HG03565 (cell line): ENCODE measurements around the gene VSIR.
A peak's percentile ranks its signal among the peaks of the same experiment; 100 is the strongest.

Experiments used
- ATAC-seq: cut with Tn5 transposase; IDR thresholded peaks from one replicate; pipeline ENCODE4 v1.9.1; 2021; ENCODE audit warnings: mild to moderate bottlenecking, moderate library complexity; ENCODE audit not compliant: unreplicated experiment

The VSIR gene

DNA sequence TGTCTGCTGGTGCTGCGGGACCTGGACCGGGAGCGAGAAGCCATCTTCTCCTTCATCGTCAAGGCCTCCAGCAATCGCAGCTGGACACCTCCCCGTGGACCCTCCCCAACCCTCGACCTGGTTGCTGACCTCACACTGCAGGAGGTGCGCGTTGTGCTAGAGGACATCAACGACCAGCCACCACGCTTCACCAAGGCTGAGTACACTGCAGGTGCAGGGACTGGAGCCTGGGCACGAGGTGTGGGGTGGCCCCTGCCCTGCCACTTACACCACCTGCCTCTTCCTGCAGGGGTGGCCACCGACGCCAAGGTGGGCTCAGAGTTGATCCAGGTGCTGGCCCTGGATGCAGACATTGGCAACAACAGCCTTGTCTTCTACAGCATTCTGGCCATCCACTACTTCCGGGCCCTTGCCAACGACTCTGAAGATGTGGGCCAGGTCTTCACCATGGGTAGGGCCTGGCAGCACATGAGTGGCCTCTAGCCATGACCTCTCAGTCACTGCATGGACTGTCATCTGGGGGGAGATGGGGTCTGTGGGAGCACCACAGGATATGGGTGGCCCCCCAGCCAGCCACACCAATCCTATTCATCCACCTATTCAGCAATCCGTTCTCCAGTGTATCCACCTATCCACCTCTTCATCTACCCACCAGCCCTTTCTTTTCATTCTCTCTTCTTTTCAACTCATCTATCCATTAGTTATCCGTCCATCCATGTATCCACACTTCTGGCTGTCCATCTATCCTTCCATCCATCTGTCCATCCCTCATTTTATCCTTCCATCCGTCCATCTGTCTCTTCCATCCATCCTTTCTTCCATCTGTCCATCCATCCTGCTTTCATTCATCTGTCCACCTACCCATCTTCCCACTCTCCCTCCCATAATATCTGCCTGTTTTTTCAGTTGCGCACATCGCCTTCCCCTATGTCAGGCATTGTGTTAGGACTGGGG, 34.5 kb upstream of the VSIR start:
- ATAC-seq = no peak

DNA sequence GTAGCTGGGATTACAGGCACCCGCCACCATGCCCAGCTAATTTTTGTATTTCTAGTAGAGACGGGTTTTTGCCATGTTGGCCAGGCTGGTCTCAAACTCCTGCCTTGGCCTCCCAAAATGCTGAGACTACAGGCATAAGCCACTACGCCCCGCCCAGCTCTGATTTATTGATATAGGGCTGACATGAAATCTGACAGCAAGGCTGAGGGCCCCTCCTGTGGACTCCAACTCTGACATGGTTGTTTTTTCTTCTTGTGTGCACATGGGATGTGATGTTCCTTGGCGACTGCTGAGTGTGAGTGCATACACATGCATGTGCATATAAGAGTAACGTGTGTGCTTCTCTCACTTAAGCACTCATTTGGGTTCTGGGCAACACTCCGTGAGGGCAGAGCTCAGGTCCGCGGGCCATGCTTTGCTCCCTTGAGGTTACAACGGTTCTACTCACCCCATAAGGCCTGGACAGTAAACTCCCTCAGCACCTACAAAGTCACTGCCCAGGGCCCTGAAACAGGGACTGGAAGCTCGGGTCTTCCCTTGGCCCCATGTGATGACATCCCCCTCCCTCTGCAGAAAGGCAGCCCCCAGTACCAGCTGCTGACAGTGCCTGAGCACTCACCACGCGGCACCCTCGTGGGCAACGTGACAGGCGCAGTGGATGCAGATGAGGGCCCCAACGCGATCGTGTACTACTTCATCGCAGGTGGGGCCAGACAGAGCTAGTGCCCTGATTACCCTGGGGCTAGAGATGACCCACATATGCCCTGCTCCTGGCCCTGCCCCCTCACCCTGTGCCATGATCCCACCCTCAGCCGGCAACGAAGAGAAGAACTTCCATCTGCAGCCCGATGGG, 33.6 kb upstream of the VSIR start:
- no peak for ATAC-seq

DNA sequence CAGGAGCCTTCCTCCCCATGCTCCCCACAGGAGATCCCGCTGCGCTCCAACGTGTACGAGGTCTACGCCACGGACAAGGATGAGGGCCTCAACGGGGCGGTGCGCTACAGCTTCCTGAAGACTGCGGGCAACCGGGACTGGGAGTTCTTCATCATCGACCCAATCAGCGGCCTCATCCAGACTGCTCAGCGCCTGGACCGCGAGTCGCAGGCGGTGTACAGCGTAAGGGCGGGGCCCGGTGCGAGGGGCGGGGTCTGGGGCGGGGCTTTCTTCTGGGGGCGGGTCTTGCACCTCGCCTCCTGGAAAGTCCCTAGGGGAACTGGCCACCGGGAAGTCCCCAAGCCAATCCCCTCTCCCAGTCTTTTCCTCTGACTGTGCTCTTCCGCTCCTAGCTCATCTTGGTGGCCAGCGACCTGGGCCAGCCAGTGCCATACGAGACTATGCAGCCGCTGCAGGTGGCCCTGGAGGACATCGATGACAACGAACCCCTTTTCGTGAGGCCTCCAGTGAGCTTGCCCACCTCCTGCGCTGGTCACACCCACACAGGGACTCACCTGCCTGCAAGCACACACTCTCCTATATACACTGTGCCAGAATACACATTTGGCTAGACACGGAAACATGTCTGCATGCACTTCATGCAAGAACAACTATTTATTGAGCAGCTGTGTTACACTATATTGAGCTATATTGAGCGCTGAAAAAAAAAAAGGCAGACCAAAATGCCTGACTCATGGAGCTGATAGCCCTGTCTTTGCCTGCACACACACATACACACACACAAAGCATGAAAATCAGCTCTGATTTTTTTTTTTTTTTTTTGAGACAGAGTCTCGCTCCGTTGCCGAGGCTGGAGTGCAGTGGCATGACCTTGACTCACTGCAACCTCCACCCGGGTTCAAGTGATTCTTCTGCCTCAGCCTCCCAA, 32.7 kb upstream of the VSIR start:
- ATAC-seq = no peak

DNA sequence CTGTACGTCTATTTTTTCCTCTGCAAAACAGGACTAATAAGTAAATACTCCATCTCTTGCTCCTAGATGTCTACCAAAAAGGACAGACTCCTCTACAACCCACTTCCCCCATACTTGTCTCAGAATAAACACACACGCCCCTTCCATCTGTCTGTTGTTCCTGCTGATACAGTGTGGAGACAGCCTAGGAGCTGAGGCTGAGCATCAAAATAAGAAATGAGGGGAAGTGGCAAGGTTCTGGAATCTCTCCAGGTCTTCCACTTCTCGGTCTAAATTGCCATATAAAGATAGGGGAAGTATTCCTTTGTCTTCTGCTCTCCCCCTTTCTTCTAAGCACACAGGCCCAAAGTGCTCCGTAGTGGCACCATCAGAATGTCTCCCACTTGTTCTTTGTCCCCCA, 30.8 kb upstream of the VSIR start:
- no peak for ATAC-seq

DNA sequence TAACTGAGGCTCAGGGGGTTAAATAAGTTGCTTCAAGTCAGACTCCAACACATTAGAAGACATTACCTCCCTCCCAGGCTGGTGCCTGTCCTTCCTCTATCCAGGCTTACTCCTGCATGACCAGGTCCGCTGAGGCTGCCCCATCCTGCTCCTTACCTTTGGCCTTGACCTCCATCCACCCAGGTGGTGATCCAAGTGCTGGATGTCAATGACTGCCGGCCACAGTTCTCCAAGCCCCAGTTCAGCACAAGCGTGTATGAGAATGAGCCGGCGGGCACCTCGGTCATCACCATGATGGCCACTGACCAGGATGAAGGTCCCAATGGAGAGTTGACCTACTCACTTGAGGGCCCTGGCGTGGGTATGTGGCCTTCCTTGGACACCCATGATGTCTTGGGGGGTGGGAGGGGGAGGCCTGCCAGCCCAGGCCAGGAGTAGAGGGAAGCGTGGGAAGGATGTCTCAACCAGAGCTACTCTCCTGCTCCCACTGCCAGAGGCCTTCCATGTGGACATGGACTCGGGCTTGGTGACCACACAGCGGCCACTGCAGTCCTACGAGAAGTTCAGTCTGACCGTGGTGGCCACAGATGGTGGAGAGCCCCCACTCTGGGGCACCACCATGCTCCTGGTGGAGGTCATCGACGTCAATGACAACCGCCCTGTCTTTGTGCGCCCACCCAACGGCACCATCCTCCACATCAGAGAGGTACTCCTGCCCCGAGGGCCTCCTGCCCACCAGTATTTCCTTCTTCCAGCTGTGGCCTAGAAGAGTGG, 29.6 kb upstream of the VSIR start:
- no peak for ATAC-seq

DNA sequence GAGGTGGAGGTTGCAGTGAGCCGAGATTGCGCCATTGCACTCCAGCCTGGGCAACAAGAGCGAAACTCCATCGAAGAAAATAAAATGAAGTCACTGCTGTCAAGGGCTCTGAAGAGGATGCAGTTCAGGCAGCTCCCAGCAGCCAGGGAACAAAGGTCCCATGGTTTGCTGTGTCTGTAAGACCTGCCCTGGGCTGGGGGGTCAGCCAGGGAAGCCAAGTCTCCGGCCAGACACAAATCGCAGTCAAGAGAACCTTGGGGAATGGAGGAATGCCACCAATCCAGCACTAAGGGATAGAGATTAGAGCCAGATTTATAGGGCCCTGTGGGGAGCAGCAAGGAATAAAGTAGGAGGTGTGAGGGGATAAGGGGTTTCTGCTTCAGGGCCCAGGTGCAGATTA, 28.9 kb upstream of the VSIR start:
- no peak for ATAC-seq

DNA sequence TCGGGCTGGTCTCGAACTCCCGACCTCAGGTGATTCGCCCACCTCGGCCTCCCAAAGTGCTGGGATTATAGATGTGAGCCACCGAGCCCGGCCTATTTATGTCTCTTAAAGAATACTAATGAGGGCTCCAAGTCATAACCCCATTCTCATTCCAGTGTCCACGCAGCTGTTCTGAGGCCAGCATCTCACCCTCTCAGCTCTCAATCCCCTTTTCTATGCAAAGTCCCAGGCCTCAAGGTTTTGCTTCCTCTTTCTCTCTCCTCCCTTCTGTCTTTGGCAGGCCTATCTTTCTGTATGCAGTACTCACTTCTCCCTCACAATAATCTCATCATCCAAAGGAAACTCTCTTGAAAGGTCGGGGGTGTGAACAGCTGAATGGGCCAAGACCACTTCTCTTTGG, 28.0 kb upstream of the VSIR start:
- peak; percentile 64 for ATAC-seq

DNA sequence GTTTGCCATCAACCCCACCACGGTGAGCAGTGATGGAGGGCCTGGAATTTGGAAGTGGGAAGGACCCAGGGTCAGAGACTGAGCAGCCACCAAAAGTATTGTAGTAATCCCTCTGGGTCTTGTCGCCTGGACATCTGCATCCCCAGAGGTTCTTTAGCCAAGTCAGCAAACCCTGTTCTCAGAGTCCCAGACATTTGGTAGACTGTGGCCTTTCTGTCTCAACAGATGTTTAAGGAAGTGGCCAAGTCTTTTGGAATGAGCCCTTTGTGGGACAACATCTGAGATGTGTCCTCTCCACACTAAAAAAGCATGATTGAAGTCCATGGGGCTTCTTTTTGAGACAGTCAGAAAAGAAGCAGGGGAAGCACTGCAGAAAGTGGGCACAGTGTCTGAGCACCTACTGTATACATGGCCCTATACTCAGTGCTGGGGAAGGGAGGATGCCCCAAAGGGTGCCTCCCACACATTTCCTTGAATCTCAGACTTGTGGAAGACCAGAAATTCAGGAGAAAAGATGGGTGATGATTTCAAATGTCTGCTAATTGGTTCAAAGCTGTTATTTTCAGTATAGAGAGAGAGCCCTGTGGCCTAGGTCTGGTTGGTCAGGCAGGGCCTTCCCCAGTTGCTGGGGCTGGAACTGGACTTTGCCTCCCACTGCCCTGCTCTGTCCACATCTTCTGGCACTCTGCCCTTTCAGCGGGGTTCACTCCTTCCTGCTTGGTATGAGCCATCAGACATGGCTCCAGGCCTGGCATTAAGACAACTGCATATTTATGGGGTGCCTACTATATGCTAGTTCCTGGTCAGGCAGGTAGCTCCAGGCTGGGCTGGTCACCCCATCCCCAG, 26.5 kb upstream of the VSIR start:
- ATAC-seq = no peak

DNA sequence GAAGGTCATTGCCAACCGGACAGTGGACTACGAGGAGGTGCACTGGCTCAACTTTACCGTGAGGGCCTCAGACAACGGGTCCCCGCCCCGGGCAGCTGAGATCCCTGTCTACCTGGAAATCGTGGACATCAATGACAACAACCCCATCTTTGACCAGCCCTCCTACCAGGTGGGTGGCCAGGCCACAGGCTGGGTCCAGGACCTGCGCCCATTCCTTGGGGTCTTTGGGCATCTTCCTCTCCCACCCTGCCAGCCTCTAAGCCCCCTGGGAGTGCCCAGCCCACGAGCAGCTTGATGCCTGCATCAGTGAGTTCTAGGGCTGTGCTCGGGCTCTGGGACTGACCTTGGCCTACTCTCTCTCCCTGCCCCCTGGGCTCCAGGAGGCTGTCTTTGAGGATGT, 25.8 kb upstream of the VSIR start:
- no peak for ATAC-seq

DNA sequence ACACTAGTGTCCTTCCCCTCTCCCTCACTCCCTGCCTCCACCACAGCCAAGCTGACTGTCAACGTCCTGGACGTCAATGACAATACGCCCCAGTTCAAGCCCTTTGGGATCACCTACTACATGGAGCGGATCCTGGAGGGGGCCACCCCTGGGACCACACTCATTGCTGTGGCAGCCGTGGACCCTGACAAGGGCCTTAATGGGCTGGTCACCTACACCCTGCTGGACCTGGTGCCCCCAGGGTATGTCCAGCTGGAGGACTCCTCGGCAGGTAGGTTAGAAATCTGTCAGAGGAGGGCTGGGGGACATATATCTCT, 24.9 kb upstream of the VSIR start:
- ATAC-seq = no peak

DNA sequence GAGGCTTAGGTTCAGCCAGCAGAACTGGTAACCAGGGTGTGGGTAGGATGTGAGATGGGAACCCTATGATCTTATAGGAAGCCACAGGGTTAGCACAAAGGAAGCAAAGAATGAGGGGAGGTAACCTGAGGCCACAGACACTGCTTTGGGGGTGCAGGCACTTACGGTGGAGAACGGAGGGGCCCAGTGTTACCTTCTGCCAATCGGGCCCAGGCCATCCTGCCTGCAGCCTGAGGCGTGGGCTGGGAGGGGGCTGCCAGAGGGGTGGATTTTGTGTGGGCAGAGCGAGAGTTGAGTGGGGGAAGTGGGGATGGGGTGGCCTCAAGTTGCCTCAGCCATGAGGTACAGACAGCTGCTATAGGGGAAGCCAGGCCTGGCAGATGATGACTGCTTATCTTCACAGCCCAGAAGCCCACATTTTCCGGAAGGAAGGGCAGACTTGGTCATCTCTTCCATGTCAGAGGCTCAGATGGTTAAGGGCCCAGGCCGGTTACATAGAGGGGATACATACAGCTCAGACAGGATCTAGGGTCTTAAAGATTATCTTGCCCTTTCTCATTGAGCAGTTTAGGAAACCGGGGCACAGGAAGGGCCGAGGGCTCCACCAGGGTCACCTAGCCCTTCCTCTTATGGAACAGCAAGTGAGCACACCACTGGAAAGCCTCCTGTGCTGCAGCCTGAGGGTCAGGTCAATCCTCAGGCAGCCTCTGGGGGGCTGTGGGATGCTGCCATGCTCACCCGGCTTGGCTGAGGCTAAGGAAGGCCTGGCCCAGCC, 24.4 kb upstream of the VSIR start:
- no peak for ATAC-seq

DNA sequence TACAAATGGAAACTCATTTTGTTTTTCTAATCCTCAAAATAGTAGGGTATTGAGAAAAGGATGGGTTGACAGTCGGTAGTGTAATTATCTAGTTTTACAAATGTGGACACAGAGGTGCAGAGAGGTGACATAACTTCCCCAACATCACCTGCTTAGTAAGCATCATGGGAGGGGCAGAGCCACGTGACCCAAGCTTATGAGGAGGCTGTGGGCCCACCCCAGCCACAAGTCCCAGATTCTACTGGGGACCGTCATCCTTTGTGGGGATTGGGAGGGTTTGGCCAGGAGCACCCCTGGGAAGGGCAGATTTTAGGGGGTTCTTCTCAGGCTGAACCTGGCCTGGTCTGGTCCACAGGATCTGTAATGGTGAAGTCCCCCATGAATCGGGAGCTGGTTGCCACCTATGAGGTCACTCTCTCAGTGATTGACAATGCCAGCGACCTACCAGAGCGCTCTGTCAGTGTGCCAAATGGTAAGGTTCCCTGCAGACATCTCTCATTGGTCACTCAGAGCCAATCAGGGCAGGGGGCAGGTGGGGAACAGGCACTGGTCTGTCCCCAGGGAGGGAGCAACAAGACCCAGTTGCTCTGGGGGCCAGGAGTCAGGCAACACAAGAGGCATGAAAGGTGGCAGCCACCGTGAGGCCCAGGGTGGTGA, 23.6 kb upstream of the VSIR start:
- no peak for ATAC-seq

DNA sequence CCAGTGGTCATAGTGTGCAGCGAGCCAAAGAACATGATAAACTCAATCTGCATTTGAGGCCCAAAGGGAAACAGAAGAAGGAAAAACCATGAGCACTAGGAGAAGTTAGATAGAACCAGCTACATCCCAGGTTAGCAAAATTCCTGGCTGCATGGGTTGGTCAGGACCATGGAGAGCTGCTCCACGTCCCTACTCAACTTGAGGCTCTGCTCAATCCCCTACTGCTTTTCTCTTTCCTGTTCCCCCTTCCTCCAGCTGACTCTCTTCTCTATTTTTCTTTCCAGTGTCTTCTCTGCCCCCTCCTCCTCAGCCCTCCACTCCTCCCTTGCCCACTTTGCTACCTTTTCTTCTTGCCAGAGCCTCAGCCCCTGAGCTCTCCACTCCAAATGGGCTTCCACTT, 21.9 kb upstream of the VSIR start:
- no peak for ATAC-seq

DNA sequence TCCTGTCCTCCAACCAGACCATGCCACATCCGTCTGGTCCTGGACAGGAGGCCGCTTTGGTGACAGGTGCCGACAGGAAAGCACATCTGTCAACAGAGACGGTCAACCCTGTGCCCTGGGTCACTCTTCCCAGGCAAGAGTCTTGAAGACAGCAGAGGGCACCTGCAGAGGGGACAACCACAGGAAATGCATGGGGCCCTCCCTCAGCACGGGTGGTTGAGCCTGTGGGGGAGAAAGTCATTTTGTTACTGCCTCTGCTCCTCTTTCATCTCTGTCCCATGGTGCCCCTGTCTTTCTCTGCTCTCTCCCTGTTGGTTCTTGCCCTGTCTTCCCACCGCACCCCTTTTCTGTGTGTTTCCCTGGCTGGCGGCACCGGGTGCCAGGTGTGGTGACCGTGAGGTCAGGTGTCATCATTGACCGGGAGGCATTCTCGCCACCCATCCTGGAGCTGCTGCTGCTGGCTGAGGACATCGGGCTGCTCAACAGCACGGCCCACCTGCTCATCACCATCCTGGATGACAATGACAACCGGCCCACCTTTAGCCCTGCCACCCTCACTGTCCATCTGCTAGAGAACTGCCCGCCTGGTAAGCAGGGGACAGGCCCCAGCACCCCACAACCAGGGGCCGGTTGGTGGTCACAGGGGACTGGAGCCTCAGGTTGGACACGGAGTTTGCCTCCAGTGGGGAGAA, 17.6 kb upstream of the VSIR start:
- ATAC-seq = no peak

DNA sequence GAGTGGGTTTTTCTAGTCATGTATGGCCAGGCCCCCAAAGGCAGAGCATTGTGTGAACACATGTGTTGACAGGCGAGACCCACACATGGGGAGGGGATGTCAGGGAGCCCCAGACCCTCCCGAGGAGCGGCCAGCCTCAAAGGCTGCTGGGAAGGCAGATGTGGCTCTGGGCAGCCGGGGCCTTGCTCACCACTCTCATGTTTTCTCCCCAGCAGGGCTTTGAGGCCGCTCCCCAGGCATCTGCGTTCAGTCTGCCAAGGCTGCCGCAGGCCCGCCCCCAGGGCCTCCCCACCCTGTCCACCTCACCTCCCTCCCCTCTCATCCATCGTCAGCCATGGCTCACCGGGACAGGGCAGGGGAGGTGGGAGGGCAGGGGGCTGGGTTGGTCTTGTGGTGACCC, 16.6 kb upstream of the VSIR start:
- no peak for ATAC-seq

DNA sequence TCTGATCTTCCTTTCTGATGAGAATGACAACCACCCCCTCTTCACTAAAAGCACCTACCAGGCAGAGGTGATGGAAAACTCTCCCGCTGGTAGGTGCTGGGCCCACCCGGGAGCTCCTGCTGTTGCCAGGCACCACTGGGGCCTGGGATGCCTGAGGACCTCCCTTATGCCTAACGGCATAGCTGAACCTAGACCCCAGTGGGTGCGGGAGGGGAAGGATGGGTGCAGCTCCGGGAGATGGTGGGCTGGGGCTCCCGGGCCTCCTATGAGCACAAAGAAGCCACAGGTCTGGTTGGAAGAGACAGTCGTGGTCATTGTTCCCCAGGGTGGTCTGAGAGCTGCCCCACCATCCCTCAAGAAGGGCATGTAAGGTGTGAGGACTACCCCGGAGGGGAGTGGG, 15.6 kb upstream of the VSIR start:
- ATAC-seq = no peak

DNA sequence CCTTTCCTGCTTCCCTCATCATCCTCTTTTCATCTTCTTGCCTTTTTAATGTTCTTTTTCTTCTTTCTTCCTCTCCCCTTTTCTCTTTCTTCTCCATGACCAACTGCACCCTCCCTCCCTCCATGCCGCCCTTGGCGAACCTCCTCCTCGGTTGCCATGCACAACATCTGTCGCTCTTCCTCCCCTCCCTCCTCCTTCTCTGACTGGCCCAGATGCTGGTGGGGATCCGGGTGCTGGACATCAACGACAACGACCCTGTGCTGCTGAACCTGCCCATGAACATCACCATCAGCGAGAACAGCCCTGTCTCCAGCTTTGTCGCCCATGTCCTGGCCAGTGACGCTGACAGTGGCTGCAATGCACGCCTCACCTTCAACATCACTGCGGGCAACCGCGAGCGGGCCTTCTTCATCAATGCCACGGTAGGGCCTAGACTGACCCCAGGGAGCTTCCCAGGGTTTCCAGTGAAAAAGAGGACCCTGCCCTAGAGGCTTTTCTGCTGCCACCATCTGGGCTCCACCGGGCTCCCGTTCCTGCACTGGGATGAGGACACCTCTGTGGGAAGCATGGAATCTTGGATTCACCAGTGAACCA, 11.5 kb upstream of the VSIR start:
- no peak for ATAC-seq
